ENCODE results near the gene VWF.

VWF gene

DNA sequence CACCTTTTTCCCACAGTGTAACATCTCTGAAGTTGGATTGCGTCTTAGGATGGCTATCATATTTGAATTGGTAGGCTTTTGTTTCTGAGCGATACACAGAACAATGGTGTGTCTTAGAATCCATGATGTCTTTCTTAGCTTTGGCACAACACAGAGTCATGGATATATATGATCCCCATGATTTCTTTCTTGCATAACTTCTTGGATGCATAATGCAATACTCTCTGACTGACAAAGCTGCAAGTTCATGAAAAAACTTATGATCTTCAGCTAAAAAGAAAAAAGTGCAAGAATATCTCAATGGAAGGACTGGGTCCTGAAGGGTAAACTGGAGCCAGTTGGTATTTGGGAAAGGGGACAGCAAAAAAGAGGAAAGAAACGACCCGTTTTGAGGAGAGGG lies 48.1 kb downstream of the VWF start:
- DNase-seq: no peak

DNA sequence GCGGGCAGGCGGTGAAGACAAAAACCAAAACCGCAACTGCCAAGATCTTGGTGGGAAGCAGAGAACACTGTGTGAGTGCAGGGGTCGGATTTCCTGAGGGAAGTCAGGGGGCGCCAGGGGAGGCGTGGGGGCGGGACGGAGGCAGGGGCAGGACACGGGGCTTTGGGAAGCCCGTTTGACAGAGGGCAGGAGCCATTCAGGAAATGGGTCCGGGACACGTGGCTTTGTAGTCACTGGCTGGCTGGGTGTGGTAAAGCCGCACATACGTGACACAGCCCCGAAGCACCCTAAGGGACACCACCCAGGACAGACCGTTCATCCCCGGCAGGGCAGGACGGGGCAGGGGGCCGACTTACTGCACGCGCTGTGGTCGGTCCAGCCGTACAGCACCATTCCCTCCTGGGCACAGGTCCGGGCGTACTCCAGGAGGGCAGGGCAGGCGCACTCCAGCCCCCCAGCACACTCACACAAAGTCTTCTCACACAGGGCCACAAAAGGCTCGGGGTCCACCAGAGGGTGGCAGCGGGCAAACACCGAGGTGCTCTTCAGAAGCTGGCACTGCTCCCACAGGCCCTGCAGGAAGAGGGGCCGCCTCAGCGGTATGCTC lies 49.4 kb downstream of the VWF start:
- DNase-seq: no peak

DNA sequence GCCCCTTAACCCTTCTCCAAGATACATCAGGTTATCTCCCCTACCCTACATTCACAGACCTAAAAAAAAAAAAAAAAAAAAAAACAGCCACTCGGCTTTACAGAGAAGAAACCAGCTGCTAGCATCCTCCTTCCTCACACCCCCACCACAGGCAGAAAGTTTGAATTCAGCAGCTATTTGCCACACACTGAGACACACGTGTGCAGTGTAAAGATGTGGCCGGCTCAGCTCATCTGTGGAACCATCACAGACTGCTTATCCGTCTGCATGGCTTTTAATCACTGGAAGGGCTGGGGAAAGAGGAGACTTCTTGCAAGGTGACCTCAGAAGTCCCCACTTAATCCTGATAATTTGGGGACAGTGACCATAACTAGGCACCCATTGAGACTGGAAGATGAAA lies 50.0 kb downstream of the VWF start:
- DNase-seq: no peak

DNA sequence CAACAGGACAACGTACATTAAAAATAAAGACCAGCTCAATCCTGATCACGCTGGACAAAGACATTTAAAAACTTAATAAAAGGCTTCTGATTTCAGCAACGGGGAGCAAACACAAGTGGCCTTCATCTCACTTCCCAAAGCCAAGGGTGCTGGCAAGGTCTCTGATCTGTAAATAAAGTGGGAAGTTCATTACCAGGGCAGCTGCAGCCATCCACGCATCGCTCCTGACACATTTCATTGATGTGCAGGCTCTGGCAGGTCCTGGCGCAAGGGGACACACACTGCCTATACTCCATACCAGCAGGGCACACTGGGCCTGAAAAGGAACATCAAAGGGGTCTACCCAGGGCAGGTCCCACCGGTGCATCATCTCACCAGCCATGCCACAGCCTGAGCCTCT lies 51.0 kb downstream of the VWF start:
- DNase-seq: no peak

DNA sequence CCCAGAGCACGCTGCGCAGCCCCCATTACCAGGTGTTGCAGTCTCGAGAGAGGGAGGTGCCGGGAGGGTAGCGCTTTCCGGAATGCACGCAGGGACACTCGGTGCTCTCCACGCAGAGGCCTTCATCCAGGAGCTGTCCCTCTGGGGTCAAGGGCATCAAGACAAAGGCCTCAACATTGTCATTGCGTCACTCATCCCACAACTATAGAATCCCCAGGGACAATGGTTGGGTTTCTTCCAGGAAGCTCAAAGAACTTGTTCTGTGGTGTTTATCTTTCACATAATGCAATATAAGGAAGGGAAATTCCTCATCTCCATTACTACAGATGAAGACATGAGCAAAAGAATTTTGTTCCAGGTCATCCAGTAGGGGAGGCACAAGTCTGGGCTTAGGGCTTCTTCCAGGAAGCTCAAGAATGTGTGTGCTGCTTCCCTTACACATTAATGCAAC lies 52.1 kb downstream of the VWF start:
- no peak for DNase-seq

DNA sequence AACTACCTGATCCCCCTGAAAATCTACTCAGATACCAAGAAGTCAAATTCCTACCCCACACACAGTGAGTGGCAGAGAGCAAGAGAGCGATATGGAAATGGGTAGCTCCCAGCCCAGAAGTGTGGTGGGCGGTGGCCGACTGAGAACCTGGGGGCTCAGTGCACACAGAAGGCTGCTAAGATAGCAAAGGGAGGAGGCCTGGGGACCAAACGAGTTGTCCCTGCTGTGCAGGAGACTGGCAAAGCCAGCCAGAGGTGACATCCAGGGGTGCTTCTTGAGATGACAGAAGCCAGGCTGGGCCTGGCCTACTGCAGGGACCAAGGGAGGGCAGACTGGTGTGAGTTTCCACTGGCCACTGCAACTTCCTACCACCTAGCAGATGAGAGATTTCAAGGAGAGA lies 52.9 kb downstream of the VWF start:
- DNase-seq: no peak

DNA sequence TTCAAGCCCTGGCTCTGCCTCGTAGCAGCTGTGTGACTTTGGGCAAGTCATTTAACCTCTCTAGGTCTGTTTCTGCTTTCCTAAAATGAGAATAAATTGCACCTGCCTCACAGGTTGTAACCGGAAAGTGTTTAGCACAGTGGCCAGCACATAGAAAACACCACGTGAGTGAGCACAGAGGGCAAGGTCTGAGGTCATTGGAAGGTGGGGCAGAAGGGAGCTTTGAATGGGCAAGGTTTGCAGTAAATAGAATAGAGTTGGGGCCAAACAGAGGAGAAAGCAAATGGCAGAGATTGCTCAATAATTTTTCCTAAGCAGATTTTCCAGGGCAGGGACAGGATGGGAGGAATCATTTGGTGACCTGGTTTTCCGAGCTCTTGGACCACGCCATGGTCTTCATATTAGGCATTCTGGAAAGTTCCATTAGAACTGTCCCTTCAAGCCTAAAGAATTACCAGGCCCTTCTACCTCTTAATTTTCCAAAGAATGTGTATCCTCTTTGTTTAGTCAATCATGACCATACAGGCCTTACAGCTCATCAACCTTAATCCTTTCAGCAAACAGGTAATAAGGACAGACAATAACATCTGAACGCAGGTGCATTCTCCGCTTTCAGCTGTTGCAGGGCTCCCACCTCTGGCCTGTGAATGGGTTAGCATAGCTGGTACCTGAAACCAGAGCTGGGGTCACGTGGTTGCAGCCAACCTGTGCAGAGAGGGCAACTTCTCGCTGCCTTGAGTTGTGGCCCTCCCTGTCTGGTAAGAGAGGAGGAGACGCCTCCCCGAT lies 53.8 kb downstream of the VWF start:
- DNase-seq: no peak

DNA sequence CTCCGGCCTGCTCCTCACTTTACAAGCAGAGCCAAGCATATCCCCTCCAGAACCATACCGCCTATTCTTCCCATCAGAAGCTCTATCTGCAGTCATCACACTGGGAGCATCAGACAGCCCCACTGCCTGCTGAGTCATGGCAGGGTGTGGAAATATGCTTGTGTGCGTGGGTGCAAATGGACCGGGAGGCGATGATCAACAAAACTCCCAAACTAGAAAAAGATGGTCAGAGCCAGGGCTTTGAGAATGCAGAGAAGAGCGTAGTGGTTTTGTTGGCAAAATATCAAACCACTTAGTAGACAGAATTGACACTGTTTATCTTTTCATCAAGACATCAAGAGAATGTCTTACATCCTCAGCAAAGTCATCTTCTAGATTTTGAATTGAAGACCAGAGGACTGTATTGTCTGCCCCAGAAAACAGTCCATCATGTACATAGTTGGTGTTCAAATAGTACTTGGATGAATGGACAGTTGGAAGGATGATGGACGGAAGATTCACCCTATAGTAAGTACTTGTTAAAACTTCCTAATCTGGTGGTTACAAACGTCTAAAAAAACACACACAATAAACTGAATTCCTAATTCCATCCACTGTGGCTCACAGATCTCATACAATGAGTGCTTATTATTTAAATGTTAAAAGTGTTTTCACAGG lies 54.9 kb downstream of the VWF start:
- DNase-seq: no peak

DNA sequence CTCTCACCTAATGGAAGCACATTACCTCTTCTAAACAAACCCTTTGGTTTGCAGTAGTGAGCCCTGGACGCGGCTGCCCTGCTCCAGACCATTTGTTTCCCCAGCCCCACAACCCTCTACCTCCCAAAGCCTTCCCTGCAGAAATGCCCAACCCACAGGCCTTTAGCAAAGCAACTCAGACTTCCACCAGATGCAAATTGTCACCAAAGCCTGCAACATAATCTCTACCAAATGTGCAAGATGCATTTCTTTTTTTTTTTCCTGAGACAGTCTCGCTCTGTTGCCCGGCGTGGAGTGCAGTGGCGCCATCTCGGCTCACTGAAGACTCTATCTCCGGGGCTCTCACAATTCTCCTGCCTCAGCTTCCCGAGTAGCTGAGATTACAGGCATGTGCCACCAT lies 56.2 kb downstream of the VWF start:
- DNase-seq: no peak

DNA sequence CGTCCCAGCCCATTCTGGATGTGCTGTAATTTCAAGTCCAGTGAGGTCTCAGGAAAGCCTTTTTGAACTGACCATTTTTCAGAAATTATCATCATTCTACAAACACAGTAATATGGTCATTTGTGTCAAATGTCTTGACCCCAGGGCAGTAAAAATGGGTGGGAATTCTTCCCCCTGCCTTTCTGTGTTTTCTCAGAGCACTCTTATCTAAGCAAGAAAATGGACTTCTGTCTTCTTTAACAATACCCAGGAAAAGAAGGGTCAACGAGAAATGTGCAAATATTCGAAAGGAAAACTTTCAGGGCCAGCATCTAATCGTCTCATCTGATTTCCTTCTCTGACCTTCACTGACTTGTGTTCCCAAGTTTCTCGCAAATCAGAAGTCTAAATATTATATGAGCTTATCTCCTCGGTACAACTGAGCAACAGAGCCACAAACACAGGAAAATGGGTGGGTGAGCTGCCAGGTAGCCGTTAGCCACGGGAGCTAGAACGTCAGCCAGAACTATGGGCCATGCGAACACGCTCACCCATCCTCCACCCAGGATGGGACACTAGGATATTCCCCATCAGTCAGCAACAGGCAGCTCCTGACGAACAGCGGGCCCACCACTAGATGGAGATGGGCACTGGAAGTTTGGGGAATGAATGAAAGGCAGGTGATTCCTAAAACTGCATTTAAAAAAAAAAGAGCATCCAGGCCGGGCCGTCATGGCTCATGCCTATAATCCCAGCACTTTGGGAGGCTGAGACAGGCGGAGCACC lies 57.1 kb downstream of the VWF start:
- DNase-seq: no peak

DNA sequence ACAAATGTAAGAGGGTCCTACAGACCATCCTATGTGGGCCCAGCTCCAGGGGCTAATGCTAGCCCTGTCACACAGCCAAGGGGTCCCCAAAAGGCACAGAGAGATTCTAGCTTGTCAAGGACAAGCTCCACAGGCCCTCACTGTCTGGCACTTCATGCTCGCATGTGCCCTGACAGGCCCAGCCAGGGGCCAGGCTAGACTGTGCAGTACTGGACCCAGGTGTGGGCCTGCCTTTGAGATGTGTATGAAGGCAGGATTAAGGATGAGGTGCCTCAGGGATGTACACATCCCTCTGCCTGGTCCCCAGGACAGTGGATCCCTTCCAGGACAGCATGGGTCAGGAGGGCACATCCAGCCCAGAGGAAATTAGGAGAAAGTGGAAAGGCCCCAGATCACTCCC lies 57.8 kb downstream of the VWF start:
- no peak for DNase-seq

DNA sequence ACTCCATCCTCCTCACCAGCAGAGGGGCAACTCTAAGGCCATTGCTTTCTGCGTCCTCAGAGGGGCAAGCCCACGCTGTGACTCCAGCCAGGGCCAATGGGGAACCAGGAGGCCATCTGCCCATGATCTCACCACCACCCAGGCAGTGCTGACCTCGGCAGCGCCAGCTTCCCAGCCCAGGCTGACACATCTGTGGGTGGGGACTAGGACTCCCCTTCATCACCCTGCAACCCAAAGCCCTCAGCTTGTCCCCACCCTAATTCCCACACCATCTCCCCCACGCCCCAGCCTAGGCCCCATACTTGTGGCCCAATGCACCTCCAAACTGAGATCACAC lies 58.6 kb downstream of the VWF start:
- no peak for DNase-seq

DNA sequence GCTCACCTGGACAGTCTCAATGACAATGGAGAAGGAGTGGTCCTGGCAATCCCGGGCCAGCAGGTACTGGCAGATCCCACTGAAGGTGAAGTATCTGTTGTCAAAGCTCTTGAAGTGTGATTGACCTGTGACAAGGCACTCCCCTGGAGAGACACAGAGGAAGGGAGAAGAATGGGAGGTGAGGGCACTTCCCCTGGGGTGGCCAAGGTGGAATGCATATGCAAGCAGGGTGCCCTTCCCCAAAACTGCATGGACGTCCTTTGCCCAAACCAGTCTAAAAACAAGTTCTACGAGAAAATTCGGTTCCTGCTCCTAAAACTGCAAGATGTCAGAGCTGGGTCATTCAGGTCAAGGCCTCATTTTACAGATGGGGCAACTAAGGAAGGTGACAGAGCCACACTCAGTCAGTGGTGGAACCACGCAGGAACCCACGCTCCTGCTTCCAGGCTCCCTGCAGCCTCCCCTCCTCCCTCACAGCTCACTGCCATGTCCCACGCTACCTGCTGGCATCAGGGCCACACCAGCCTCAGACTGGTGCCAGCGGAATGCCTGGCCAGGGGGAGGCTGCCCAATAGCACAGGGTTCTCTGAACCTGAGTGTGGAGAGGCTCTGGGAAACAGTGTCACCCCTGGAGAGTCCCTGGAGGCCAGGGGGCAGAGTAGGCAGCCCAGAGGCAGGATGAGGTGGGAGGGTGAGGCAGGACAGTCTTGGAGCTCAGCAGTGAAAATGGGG lies 59.2 kb downstream of the VWF start:
- DNase-seq: no peak

DNA sequence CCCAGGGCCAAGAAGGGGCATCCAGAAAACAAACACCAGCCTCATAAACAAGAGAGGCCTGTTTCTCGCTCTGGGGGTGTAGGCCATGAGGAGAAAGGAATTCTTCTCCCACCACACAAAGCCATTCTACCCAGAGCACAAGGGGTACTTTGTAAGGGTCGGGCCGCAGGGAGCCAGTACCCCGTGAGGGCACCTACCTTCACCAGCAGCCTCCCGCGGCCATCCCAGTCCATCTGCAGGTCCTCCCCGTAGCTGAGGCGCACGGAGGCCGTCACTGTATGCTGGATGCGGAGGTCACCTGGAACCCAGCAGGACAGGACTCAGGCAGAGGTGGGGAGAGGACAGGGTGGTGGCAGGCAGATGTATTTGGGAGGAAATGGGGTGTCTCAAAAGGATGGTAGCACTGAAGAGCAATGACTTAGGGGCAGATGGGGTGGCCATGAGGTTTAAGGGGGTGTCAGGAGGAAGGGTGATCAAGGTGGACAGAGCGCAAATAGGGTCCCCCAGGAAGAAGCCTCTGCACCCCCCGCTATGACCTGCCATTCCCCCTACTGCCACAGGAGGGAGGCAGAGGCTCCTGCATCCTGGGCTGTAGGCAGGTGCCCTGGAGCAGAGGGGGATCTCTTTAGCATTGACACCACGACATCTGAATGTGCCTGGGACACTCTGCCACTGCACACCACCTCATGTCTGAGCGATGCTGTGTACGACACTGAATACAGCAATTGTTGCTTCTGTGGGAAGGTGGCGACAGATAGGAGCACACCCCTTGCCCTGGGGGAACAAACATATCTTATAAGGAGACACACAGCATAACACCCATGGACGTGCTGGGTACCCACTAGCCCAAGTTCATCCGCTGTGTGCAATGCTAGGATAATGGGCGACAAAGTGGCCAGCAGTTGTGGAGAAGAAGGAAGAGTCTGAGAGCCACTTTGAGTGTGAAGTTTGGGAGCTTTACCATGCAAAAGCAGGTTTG lies 61.4 kb downstream of the VWF start:
- peak; percentile 33 for DNase-seq

DNA sequence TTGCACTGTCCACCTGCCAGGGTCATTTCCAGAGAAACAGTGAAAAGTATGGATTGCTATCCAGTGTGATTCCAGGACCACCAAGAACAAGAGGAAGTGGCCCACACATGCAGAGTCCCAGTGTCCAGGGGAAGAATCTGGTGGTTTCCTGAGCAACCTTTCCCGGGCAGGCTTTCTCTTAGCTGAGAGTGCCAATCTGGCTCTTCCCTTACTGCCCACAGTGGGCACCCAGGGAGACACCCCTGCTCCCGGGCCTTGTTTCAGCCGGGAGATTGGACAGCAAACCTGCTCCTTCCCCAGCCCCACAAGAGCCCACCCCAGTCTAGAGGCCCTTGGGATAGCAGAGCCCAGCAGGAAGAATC lies 62.1 kb downstream of the VWF start:
- no peak for DNase-seq

DNA sequence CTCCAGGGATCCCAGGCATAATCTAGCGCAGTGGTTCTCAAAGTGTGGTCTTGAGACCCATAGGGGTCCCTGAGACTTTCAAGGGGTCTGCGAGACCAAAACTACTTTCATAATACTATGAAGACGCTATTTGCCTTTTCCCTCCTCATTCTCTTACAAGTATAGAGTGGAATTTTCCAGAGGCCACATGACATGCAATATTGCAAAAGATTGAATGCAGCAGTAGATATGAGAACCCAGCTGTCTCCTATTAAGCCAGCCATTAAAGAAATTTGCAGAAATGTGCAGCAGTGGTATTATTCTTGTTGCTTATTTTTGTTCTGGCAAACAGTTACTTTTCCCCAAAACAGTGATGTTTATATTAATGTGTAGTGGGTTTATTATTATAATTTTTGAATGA lies 62.8 kb downstream of the VWF start:
- DNase-seq: no peak

DNA sequence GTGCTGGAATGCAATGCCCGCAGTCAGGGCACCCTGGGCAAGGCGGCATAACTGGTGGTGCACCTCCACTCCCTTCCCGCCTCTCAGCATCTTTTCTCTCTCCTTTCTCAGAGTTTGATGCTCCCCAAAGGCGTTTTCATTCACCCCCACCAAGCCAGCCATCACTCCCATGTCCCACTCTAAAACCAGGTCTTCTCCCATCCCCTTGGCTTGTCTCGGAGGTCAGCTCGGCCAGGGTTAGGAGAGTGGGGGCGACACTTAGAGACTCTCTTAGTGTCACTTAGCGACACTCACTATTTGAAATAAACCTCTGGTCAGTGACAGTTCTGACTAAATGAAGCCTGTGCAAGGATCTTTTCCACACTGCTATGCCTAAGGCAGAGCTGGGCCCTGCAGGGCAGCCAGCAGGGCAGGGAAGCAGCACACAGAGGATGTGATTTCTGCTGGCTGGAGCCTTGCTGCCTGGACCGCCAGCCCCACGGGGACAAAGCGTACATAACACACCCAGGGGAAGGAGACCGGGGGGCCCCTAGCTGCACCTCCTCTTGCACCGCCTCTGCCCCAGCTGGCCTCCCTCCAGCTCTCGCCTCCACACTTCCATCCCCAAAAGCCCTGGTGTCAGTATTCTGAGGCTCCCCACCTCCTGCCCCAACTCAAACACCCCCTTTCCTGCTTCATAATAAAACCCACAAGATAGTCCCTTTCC lies 64.5 kb downstream of the VWF start:
- no peak for DNase-seq

DNA sequence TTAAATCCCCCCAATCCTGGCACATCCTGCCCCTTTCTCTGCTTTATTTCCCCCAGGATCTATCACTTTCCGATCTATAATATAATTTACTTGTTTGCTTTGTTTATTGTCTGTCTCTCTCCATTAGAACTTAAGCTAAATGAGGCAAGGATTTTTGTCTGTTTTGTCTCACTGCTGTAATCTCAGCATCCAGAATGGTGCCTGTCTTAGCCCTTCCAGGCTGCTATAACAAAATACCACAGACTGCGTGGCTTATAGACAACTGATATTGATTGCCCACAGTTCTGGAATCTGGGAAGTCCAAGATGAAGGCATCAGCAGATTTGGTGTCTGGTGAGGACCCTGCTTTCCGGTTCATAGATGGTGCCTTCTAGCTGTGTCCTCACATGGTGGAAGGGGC lies 65.2 kb downstream of the VWF start:
- no peak for DNase-seq

DNA sequence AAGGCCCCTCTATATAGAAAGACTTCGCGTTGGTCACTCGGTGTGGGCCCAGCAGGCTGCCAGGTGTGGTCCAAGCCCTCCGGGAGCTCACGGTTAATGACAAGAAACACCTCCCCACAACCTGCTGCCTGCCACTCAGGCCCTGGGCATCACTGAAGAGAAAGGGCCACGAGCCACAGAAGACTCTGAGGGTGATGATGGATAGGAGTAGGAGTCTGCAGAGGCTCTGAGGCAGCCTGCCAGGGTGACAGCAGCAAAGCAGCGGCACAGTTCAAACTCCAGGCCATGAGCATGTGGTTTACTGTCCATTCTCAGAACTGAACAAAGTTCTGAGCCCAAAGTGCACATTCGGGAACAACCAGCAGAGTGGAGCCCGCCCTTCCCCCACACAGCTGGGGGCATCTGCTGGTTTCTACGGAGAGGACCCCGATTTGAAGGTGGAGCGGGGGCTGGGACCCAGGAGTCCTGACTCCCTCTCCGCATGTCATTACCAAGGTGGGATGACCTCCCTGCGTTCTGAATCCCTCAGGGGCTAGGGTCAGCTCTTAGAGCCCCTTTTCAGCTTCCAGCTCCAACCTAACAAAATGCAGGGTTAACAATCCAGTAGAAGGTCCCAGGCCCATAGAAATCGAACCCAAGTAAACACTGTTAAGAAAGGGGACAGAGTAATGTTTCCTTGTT lies 65.8 kb downstream of the VWF start:
- no peak for DNase-seq

DNA sequence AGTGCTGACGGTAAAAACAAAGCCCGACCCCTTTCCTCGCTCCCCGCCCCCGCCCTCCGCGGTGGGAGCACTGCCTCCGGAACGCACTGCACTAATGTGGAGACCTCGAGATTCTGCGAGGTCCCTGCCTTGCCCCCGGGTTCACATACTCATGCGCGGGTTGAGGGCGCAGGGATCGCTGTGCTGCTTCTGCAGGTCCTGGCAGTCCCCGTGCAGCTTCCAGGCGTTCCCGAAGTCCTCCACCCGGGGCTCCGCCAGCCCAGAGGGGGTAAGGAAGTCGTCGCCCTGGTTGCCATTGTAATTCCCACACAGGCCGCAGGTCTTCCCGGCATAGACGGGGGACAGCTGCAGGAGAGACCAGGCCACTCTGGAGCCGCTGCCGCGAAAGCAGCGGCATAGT lies 66.8 kb downstream of the VWF start:
- DNase-seq: no peak
